GM12878 (cell line): ENCODE measurements around the gene IMMT. TPM values are rescaled to one million over a fixed set of nuclear protein-coding genes. Genes with fewer than 3 reads are reported as not detected.

ENCODE experiments used
- ATAC-seq: fragments of 200-7000 bp; cut with Tn5 transposase; 3 replicates; pipeline ENCODE4 v1.9.1; 2020; ENCODE audit warnings: mild to moderate bottlenecking, moderate library complexity
- BruUV-seq: library from RNA; stranded (reverse); fragments of 400-500 nt; replicated peaks from 2 replicates; lab custom pipeline; 2021; lab: Mats Ljungman, UMichigan
- CTCF ChIA-PET: fragments of 300-600 bp; sonication (Branson Sonifier 250); formaldehyde crosslinking; extraction: SDS; loops from one replicate; lab custom pipeline; 2021; ENCODE audit warnings: inconsistent platforms; lab: Yijun Ruan, JAX
- POLR2A ChIA-PET: fragments of 350-600 bp; formaldehyde crosslinking; extraction: SDS; loops from one replicate; lab custom pipeline; 2021; ENCODE audit warnings: inconsistent platforms; lab: Charles Lee
- RAD21 ChIA-PET: fragments of 300-600 bp; sonication (Branson Sonifier 250); formaldehyde crosslinking; loops from one replicate; lab custom pipeline; 2023; ENCODE audit warnings: antibody characterized with exemption; ENCODE audit not compliant: unreplicated experiment; lab: Charles Lee
- SMC1A ChIA-PET: fragments of 300-600 bp; sonication (Branson Sonifier 250); formaldehyde crosslinking; loops from one replicate; lab custom pipeline; 2023; ENCODE audit not compliant: unreplicated experiment, uncharacterized antibody; lab: Charles Lee
- DNase-seq: peaks from one replicate; pipeline ENCODE4 v3.0.0-alpha.2; 2011; ENCODE audit warnings: low read depth, low spot score
- FAIRE-seq: peaks from 3 replicates; lab custom pipeline; 2011; peaks lifted over from hg19 to GRCh38; lab: Jason Lieb, UNC
- H2AFZ ChIP-seq: 2 replicates; pipeline ENCODE4 v1.6.0; 2011; ENCODE audit warnings: low read depth, low read length, control low read depth; ENCODE audit not compliant: control insufficient read depth
- H3K27ac ChIP-seq: 2 replicates; pipeline ENCODE4 v1.5.1; 2011; ENCODE audit warnings: control low read depth; ENCODE audit not compliant: control insufficient read depth, insufficient read depth
- H3K27me3 ChIP-seq, 2 experiments: replicated peaks in 1 of 2; 2 replicates each; pipeline versions ENCODE4 v1.6.0 to v1.6.1; 2011; ENCODE audit warnings: low read length in 1 of 2; ENCODE audit not compliant: control insufficient read depth in 2 of 2, insufficient read depth in 2 of 2
- H3K36me3 ChIP-seq, 2 experiments: 2 replicates each; pipeline ENCODE4 v1.5.1; 2011; ENCODE audit warnings: low read length in 1 of 2; ENCODE audit not compliant: control insufficient read depth in 2 of 2, insufficient read depth in 2 of 2
- H3K4me1 ChIP-seq: 2 replicates; pipeline ENCODE4 v1.6.1; 2011; ENCODE audit warnings: mild to moderate bottlenecking, low read length, moderate library complexity, mixed read lengths; ENCODE audit not compliant: control insufficient read depth, insufficient read depth
- H3K4me2 ChIP-seq: 2 replicates; pipeline ENCODE4 v1.6.0; 2011; ENCODE audit warnings: control low read depth; ENCODE audit not compliant: control insufficient read depth, insufficient read depth
- H3K4me3 ChIP-seq: fragments of 200-600 bp; sonication (generic); 2 replicates; pipeline ENCODE4 v1.5.1; 2016
- H3K79me2 ChIP-seq: 2 replicates; pipeline ENCODE4 v1.6.0; 2011; ENCODE audit warnings: low read length; ENCODE audit not compliant: control insufficient read depth, insufficient read depth
- H3K9ac ChIP-seq: 2 replicates; pipeline ENCODE4 v1.8.0; 2011; ENCODE audit warnings: low read length, control low read depth, mixed read lengths; ENCODE audit not compliant: control insufficient read depth, insufficient read depth
- H3K9me3 ChIP-seq: replicated peaks from 3 replicates; pipeline ENCODE4 v1.5.1; 2011; ENCODE audit warnings: mild to moderate bottlenecking, low read length; ENCODE audit not compliant: control insufficient read depth, insufficient read depth
- H4K20me1 ChIP-seq: 2 replicates; pipeline ENCODE4 v1.6.0; 2011; ENCODE audit not compliant: control insufficient read depth, insufficient read depth
- ASH2L ChIP-seq: fragments of 300-600, 200-600 bp; sonication (generic); IDR thresholded peaks from 2 replicates; pipeline ENCODE4 v1.6.1; 2017; ENCODE audit warnings: low read depth, mild to moderate bottlenecking, borderline replicate concordance
- ATF7 ChIP-seq: fragments of 450-650 bp; IDR thresholded peaks from 2 replicates; pipeline ENCODE4 v1.6.1; 2016; ENCODE audit warnings: low read depth, mild to moderate bottlenecking
- IKZF2 ChIP-seq, 2 experiments: fragments of 450-650 bp; IDR thresholded peaks; 2 replicates each; pipeline ENCODE4 v1.6.1; 2017; ENCODE audit warnings: mild to moderate bottlenecking in 2 of 2, moderate library complexity in 2 of 2
- MTA3 ChIP-seq: IDR thresholded peaks from 2 replicates; pipeline ENCODE4 v1.6.1; 2012; ENCODE audit warnings: low read length, inconsistent platforms, borderline replicate concordance
- PAX8 ChIP-seq: fragments of 450-650 bp; IDR thresholded peaks from 2 replicates; pipeline ENCODE4 v1.6.1; 2017; ENCODE audit warnings: mild to moderate bottlenecking, moderate library complexity
- SPI1 ChIP-seq: IDR thresholded peaks from 2 replicates; pipeline ENCODE4 v1.6.1; 2011; ENCODE audit warnings: low read depth, mild to moderate bottlenecking, low read length, moderate library complexity, borderline replicate concordance; ENCODE audit not compliant: insufficient read depth
- STAT3 ChIP-seq: IDR thresholded peaks from 2 replicates; pipeline ENCODE4 v1.6.1; 2011; ENCODE audit warnings: low read depth, low read length, improper control_type of control experiment
- YBX1 ChIP-seq: fragments of 450-650 bp; IDR thresholded peaks from 2 replicates; pipeline ENCODE4 v1.6.1; 2016; ENCODE audit warnings: antibody characterized with exemption
- ZNF217 ChIP-seq: fragments of 450-650 bp; IDR thresholded peaks from 2 replicates; pipeline ENCODE4 v1.6.1; 2017; ENCODE audit warnings: antibody characterized with exemption, mild to moderate bottlenecking
- WGBS: methylation state at CpG from one replicate; pipeline ENCODE4 v1.1.6; 2016; ENCODE audit warnings: low lambda C conversion rate; ENCODE audit not compliant: insufficient replicate concordance, insufficient coverage; ENCODE audit errors: missing lambda C conversion rate; 5-methylcytosine and 5-hydroxymethylcytosine counted together
- in situ Hi-C: fragments of 300-500 bp; cut with MboI; formaldehyde crosslinking; loops from 9 replicates; pipeline ENCODE4 v1.14.3; 2018; ENCODE audit warnings: mixed read lengths
- intact Hi-C: fragments of 100-400 bp; cut with micrococcal nuclease; formaldehyde crosslinking; loops from one replicate; pipeline ENCODE4 v1.14.2; 2022; ENCODE audit not compliant: unreplicated experiment
- polyA plus RNA-seq, 11 experiments: library from polyadenylated mRNA; depleted of rRNA in 4 of 11; unstranded in 6 of 11; stranded (reverse) in 5 of 11; fragments of >200 nt; fragmentation: Nextera tagmentation in 4 of 11; fragmentation: Illumina TruSeq in 1 of 11; extraction: Ambion mirVana in 4 of 11; extraction: Trizol in 1 of 11; gene quantifications; 1 replicate in 1 of 11; 2 replicates in 10 of 11; pipeline versions ENCODE4 v1.2.1 to v1.2.3, GENCODE V29; 2011 to 2016; ENCODE audit warnings: inconsistent platforms in 2 of 11, missing spikeins in 2 of 11, low read depth in 1 of 11
- total RNA-seq, 4 experiments: library from RNA; depleted of rRNA in 3 of 4; stranded (reverse); fragments of >200 nt in 3 of 4; fragmentation: Illumina TruSeq in 1 of 4; extraction: Trizol in 1 of 4; gene quantifications; 2 replicates each; pipeline versions ENCODE4 v1.2.1 to v1.2.3, GENCODE V29; 2013 to 2021
- TF ChIP-seq, protein P1 (sequence below): fragments of 450-650 bp; IDR thresholded peaks from 2 replicates; pipeline ENCODE4 v1.6.1; 2016; ENCODE audit warnings: mild to moderate bottlenecking

The IMMT gene
- total and polyA plus RNA-seq, 10 of the 15 experiments (the other 5 are each of a cell fraction or from before 2014, with no cell fraction given), result 78.4 to 149 (median 98.7) TPM

DNA sequence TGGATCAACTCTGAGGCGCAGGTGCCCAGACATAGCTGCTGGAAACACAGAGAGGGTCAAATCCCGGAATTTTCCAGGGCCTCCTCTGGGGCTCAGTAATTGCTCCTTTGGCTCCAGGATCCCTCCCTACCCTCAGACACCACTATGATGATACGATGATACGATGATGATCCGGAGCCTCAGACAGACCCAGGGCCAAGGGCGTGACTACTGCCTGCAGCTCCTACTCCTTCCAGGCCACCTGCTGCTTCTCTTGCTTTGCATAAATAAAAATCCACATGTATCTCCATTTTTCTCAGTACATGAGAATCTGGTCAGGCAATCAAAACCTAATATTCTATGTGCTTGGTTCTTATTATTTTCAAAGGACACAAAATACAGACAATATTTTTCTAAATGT is 37.6 kb upstream of the IMMT start:
- no peak overlapping the region for H3K4me3 ChIP-seq
- TF ChIP-seq IKZF2 (IDR thresholded peaks at IDR 0.05) (no peak), ZNF217 (no peak), PAX8 (no peak), ASH2L (no peak), ATF7 (no peak), STAT3 (no peak), SPI1 (no peak), YBX1 (no peak), MTA3 (no peak)
- TF ChIP-seq, protein P1, sequence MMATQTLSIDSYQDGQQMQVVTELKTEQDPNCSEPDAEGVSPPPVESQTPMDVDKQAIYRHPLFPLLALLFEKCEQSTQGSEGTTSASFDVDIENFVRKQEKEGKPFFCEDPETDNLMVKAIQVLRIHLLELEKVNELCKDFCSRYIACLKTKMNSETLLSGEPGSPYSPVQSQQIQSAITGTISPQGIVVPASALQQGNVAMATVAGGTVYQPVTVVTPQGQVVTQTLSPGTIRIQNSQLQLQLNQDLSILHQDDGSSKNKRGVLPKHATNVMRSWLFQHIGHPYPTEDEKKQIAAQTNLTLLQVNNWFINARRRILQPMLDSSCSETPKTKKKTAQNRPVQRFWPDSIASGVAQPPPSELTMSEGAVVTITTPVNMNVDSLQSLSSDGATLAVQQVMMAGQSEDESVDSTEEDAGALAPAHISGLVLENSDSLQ, result no peak
- H3K27ac ChIP-seq, result no peak overlapping the region
- H2AFZ ChIP-seq, result no peak overlapping the region
- intact Hi-C loops (no loop called here), in situ Hi-C loops (no loop called here)
- H3K4me2 ChIP-seq, result no peak overlapping the region
- POLR2A ChIA-PET, result interaction anchor here (0.6 to 0.8 kb wide), 2 partner anchors 59 to 894 kb away, joined by 3 read pairs; no protein-coding TSS in a partner anchor
- RAD21 ChIA-PET, result interaction anchor here (1.3 to 1.6 kb wide), 2 partner anchors 11 kb away, joined by 3 read pairs; no protein-coding TSS in a partner anchor
- no TSS peak for BruUV-seq
- whole genome bisulfite sequencing, result 74% methylated on average over 6 of the region's 6 CpGs
- ATAC-seq (no peak), DNase-seq (no peak), FAIRE-seq (no peak)
- H3K79me2 ChIP-seq, result no peaks in the 10 kb centered on the region
- CTCF ChIA-PET, result interaction anchor here (0.6 to 0.8 kb wide), 2 partner anchors 12 to 40 kb away, joined by 3 read pairs; no protein-coding TSS in a partner anchor
- H4K20me1 ChIP-seq, result no peaks in the 10 kb centered on the region
- no peaks in the 10 kb centered on the region for H3K36me3 ChIP-seq
- H3K9ac ChIP-seq, result no peak overlapping the region
- SMC1A ChIA-PET, result interaction anchor here (0.9 to 1.0 kb wide), 3 partner anchors 19 to 132 kb away, joined by 3 read pairs; no protein-coding TSS in a partner anchor
- H3K27me3 ChIP-seq, result no peaks in the 10 kb centered on the region
- H3K9me3 ChIP-seq, result no peaks in the 10 kb centered on the region
- peaks cover 15% of the 10 kb centered on the region for H3K4me1 ChIP-seq
